H1 (cell line): Measurements from ENCODE around the gene SYK.

Source experiments
- CTCF ChIP-seq, 3 experiments: IDR thresholded peaks; 1 replicate in 2 of 3; 2 replicates in 1 of 3; pipeline versions ENCODE4 v1.5.1 to v1.6.1; 2011; ENCODE audit warnings: low read length in 3 of 3, mild to moderate bottlenecking in 3 of 3, inconsistent platforms in 2 of 3, low read depth in 1 of 3, moderate library complexity in 1 of 3; ENCODE audit not compliant: insufficient read depth in 1 of 3; ENCODE audit errors: control extremely low read depth in 1 of 3
- EGR1 ChIP-seq: IDR thresholded peaks from 2 replicates; pipeline ENCODE4 v1.6.1; 2011; ENCODE audit warnings: low read depth, low read length, borderline replicate concordance
- JUND ChIP-seq: IDR thresholded peaks from 2 replicates; pipeline ENCODE4 v1.6.1; 2011; ENCODE audit warnings: mild to moderate bottlenecking, improper control_type of control experiment, low read length
- POLR2A ChIP-seq, 2 experiments: IDR thresholded peaks; 1 replicate in 1 of 2; 2 replicates in 1 of 2; pipeline ENCODE4 v1.6.1; 2011; ENCODE audit warnings: low read depth in 2 of 2, low read length in 2 of 2, mild to moderate bottlenecking in 2 of 2; ENCODE audit errors: control extremely low read depth in 1 of 2
- RFX5 ChIP-seq: IDR thresholded peaks from 2 replicates; pipeline ENCODE4 v1.6.1; 2011; ENCODE audit warnings: low read depth, low read length, improper control_type of control experiment, borderline replicate concordance
- USF2 ChIP-seq: IDR thresholded peaks from 2 replicates; pipeline ENCODE4 v1.6.1; 2011; ENCODE audit warnings: low read length, improper control_type of control experiment

- TF ChIP-seq CTCF (IDR thresholded peaks at IDR 0.05; ENCODE audit: control extremely low read depth in 1 of 3, insufficient read depth in 1 of 3, low read depth in 1 of 3, low read length in 3 of 3) (no peak), RFX5 (no peak), EGR1 (no peak), USF2 (no peak), POLR2A (IDR thresholded peaks at IDR 0.05; ENCODE audit: control extremely low read depth in 1 of 2, low read depth in 2 of 2, low read length in 2 of 2) (no peak), JUND (no peak)
Observed at GRCh38 chr9:90927496-90927895, 125.9 kb downstream of the SYK start.
